Lower leg skin (tissue), 3 donors: ENCODE measurements around the gene OSBPL5.

Source experiments
- POLR2A ChIP-seq, 2 donors: fragments of 450-650 bp; IDR thresholded peaks; one replicate each; pipeline ENCODE4 v1.6.1; 2016 to 2017; ENCODE audit warnings: antibody characterized with exemption in 2 of 2, mild to moderate bottlenecking in 1 of 2, moderate library complexity in 1 of 2
- TF ChIP-seq, protein P1 (sequence below), 3 donors: fragments of 450-650 bp; IDR thresholded peaks; one replicate each; pipeline ENCODE4 v1.5.1; 2016; ENCODE audit warnings: antibody characterized with exemption in 3 of 3, mild to moderate bottlenecking in 3 of 3, moderate library complexity in 2 of 3

- TF ChIP-seq, protein P1, sequence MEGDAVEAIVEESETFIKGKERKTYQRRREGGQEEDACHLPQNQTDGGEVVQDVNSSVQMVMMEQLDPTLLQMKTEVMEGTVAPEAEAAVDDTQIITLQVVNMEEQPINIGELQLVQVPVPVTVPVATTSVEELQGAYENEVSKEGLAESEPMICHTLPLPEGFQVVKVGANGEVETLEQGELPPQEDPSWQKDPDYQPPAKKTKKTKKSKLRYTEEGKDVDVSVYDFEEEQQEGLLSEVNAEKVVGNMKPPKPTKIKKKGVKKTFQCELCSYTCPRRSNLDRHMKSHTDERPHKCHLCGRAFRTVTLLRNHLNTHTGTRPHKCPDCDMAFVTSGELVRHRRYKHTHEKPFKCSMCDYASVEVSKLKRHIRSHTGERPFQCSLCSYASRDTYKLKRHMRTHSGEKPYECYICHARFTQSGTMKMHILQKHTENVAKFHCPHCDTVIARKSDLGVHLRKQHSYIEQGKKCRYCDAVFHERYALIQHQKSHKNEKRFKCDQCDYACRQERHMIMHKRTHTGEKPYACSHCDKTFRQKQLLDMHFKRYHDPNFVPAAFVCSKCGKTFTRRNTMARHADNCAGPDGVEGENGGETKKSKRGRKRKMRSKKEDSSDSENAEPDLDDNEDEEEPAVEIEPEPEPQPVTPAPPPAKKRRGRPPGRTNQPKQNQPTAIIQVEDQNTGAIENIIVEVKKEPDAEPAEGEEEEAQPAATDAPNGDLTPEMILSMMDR (IDR thresholded peaks at IDR 0.05), result no peak
- TF ChIP-seq POLR2A (IDR thresholded peaks at IDR 0.05), result no peak
These were observed 37.2 kb upstream of the OSBPL5 start for GRCh38 chr11:3202305-3202704.
